ENCODE results near the gene PABPN1L.

DNA sequence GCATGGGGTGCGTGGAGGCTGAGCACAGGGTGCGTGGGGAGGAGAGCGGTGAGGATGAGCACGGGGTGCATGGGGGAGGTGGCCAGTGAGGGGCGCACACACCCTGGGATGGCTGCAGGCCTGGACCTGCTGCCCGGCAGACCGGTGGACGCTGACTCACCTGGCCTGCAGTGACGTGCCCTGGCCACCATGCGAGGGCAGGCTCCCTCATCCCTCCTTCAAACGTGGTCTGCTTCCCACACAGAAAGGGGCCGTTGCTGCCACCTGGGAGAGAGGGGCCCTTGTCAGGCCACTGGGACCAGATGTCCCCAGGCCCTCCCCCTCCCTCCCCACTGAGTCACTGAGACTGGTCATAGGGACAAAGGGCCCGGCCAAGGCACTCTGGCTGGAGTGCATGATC lies 34.6 kb downstream of the PABPN1L start:
- TF ChIP-seq CTCF (IDR thresholded peaks at IDR 0.05) (no peak), POLR2A (IDR thresholded peaks at IDR 0.05) (no peak), EP300 (IDR thresholded peaks at IDR 0.05) (no peak)

Measured in ovary (tissue), 3 donors.